ENCODE results near the gene INPP5D.

The INPP5D gene

DNA sequence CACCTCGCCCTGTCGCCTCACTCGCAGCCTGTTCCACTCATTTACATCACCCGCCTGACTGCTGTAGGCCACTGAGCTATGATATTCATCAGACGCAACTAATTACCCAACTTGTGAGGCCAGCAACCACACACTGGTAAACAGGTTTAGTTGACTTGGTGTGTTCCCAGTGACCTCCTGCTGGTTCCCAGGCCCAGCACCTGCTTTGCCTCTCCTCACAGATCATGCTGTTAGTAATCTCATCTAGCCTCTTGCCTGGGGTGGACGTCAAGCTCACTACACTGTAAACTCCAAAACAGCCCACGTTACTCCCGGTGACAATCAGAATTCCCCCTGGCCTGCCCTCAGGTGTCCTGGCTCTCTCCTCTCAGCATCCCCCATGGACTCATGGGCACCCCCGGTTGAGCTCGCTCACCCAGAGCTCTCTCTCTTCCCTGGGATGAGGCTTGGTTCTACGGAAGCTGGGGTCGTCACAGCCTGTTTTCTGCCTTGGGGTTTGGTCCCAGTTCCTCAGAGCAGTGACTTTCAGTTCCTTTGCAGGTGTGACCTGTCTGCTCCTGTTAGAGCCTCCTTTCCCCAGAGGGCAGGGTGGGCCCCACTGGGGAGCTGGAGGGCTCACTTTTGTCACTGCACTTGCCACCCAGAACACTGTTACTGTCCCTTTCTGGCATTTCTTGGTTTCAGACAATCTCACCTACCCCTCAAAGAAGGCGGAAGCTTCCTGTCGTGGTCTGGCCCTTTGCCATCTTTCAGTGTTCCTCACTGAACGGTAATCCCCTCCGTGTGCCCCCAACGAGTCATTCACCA is 40.3 kb downstream of the INPP5D start:
- no peak for DNase-seq (ENCODE audit: low read depth)
- TF ChIP-seq, protein P1, sequence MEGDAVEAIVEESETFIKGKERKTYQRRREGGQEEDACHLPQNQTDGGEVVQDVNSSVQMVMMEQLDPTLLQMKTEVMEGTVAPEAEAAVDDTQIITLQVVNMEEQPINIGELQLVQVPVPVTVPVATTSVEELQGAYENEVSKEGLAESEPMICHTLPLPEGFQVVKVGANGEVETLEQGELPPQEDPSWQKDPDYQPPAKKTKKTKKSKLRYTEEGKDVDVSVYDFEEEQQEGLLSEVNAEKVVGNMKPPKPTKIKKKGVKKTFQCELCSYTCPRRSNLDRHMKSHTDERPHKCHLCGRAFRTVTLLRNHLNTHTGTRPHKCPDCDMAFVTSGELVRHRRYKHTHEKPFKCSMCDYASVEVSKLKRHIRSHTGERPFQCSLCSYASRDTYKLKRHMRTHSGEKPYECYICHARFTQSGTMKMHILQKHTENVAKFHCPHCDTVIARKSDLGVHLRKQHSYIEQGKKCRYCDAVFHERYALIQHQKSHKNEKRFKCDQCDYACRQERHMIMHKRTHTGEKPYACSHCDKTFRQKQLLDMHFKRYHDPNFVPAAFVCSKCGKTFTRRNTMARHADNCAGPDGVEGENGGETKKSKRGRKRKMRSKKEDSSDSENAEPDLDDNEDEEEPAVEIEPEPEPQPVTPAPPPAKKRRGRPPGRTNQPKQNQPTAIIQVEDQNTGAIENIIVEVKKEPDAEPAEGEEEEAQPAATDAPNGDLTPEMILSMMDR (IDR thresholded peaks at IDR 0.05; ENCODE audit: insufficient read depth, low read depth, low read length, missing control alignments) = no peak
- no peak overlapping the region for H3K4me3 ChIP-seq (ENCODE audit: low read length)

DNA sequence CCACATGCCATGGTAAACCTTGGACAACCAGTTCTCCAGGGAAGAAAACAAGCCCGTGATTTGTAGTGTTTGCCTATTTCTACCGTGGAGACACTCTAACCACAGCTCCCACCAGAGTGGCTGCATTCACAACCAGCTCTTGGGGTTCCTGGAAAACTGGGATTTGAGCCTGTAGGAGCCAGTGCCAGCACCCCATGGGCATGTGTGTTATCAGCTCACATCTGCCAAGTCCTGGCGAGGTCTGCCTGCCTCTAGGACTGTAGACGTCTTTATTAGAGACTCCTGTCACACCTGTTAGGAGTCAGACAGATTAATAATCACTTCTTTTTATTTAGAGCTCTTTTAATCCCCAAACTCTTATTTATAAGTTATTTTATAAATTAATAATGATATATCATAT is 41.0 kb downstream of the INPP5D start:
- no peak for DNase-seq (ENCODE audit: low read depth)
- H3K4me3 ChIP-seq (ENCODE audit: low read length) = no peak overlapping the region
- TF ChIP-seq, protein P1 (IDR thresholded peaks at IDR 0.05; ENCODE audit: insufficient read depth, low read depth, low read length, missing control alignments) = no peak

DNA sequence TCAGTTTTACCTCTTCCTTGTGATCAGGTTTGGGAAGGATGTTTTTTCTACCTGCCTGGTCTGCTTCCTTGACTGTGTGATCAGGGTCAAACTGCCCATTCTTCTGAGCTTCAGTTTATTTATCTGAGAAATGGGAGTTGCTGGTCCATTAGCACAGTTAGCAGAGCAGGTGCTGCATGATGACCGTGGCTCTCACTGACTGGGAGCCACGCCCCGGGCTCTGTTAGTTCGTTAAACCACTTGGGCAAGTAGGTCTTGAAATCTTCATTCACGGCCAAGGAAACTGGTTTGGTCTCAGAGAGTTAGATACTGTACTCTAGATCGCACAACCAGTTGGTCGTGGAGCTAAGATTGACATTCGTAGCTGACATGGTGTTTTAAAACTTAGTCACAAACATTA is 41.7 kb downstream of the INPP5D start:
- TF ChIP-seq, protein P1 (IDR thresholded peaks at IDR 0.05; ENCODE audit: insufficient read depth, low read depth, low read length, missing control alignments) = no peak
- DNase-seq (ENCODE audit: low read depth) = no peak
- H3K4me3 ChIP-seq (ENCODE audit: low read length) = no peak overlapping the region

DNA sequence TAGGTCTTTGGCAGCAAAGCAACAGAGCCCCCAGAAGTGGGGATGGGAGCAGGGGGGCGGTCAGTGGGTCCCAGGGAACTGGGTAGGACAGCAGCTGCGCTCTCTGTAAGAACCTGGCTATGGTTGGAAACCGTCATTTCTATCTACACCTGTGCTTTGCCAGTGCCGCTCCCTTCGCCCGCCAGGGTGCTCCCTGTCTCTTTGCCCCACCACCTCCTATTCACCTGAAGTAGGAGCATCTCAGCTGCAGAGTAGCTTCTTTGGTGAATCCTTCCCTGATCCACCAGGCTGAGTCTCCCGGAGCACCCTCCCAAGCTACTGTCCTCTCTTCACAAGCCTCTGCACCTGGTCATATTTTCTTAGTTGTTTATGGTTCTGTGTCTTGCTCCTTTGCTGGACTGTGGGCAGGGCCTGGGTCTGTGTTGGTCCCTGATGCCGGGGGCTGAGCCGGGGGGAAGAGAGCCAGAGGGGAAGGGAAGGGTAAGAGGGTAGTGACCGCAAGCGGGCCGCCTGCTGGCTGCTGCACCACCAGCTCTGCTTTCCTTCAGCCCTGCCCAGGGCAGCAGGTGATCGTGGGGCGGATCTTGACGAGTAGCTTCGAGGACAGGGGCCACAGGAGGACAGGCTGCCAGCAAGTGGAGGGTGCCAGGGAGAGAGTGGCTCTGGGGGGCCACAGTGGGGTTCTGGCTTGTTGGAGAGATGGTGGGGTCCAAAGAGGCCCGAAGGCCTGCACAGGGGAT is 45.2 kb downstream of the INPP5D start:
- no peak overlapping the region for H3K4me3 ChIP-seq (ENCODE audit: low read length)
- no peak for DNase-seq (ENCODE audit: low read depth)
- TF ChIP-seq, protein P1 (IDR thresholded peaks at IDR 0.05; ENCODE audit: insufficient read depth, low read depth, low read length, missing control alignments) = no peak

DNA sequence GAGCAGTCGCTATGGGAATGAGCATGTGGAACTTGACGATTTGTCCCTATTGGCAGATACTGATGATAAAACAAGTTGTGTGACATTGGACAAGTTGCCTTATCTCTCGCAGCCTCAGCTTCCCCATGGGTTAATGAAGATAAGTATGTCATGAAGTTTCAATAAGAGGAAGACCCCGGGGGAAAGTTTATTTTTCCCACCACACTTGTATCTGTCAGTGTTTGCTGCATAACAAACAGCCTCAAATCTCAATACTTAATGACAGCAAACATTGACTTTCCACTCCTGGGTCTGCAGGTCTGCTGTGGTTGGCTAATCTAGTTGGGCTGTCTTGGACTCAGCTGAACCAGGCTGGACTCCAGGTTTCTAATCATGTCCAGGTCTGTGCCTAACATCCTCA is 45.8 kb downstream of the INPP5D start:
- TF ChIP-seq, protein P1 (IDR thresholded peaks at IDR 0.05; ENCODE audit: insufficient read depth, low read depth, low read length, missing control alignments) = no peak
- no peak for DNase-seq (ENCODE audit: low read depth)
- no peak overlapping the region for H3K4me3 ChIP-seq (ENCODE audit: low read length)

DNA sequence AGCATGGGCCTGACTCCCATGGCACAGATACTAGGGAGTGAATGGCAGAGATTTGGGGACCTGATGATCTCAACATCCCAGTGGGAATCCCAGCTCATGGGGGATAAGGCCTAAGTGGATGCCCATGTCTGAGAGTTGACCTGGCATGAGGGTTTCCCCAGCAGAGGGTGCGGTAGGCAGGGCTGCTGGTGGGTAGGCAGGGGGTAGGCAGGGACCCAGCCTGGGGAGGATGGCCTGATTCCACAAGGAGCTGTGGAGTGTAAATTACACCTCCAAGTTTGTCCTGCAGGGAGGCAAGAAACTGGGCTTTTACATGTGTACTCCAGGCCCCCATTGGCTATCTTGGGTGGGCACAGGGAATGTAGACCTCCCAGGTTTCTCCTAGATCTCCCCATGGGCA is 46.9 kb downstream of the INPP5D start:
- no peak overlapping the region for H3K4me3 ChIP-seq (ENCODE audit: low read length)
- no peak for DNase-seq (ENCODE audit: low read depth)
- TF ChIP-seq, protein P1 (IDR thresholded peaks at IDR 0.05; ENCODE audit: insufficient read depth, low read depth, low read length, missing control alignments) = no peak

Data from epithelial cell of esophagus (primary cell).